DND-41 (cell line): ENCODE data around the gene CXCL5.

ENCODE experiments used
- ATAC-seq: fragments of 200-7000 bp; cut with Tn5 transposase; 3 replicates; pipeline ENCODE4 v1.9.1; 2021; ENCODE audit warnings: low read depth; ENCODE audit not compliant: insufficient read depth
- DNase-seq: peaks from one replicate; pipeline ENCODE4 v3.0.0-alpha.2; 2020
- H2AFZ ChIP-seq: 2 replicates; pipeline ENCODE4 v1.6.0; 2012; ENCODE audit warnings: low read depth, low read length
- H3K27ac ChIP-seq: 2 replicates; pipeline ENCODE4 v1.5.1; 2012; ENCODE audit warnings: low read length, inconsistent platforms
- H3K27me3 ChIP-seq: fragments of 200-600 bp; sonication (generic); 2 replicates; pipeline ENCODE4 v1.6.0; 2012; ENCODE audit warnings: low read length, mild to moderate bottlenecking, inconsistent platforms; ENCODE audit not compliant: insufficient read depth, poor library complexity
- H3K36me3 ChIP-seq: 2 replicates; pipeline ENCODE4 v1.5.1; 2012; ENCODE audit warnings: low read length, inconsistent platforms; ENCODE audit not compliant: insufficient read depth
- H3K4me1 ChIP-seq: 2 replicates; pipeline ENCODE4 v1.5.1; 2012; ENCODE audit warnings: mild to moderate bottlenecking, low read length; ENCODE audit not compliant: insufficient read depth
- H3K4me2 ChIP-seq: 2 replicates; pipeline ENCODE4 v1.6.0; 2012; ENCODE audit warnings: mild to moderate bottlenecking, moderate library complexity, low read length, inconsistent platforms; ENCODE audit not compliant: insufficient read depth
- H3K4me3 ChIP-seq, 2 experiments: fragments of 200-600 bp in 1 of 2; shearing (Covaris generic) in 1 of 2; 2 replicates each; pipeline ENCODE4 v1.5.1; 2012 to 2016; ENCODE audit warnings: inconsistent platforms in 2 of 2, low read length in 2 of 2, mild to moderate bottlenecking in 2 of 2, low read depth in 1 of 2, moderate library complexity in 1 of 2
- H3K79me2 ChIP-seq: 2 replicates; pipeline ENCODE4 v1.6.0; 2012; ENCODE audit warnings: low read length, inconsistent platforms; ENCODE audit not compliant: insufficient read depth
- H3K9ac ChIP-seq: 2 replicates; pipeline ENCODE4 v1.6.0; 2012; ENCODE audit warnings: low read depth, mild to moderate bottlenecking, inconsistent platforms, low read length, moderate library complexity
- H3K9me3 ChIP-seq: 2 replicates; pipeline ENCODE4 v1.5.1; 2012; ENCODE audit warnings: low read length, moderate library complexity, mild to moderate bottlenecking, inconsistent platforms; ENCODE audit not compliant: insufficient read depth, severe bottlenecking
- H4K20me1 ChIP-seq: 2 replicates; pipeline ENCODE4 v1.6.0; 2012; ENCODE audit warnings: low read length; ENCODE audit not compliant: insufficient read depth
- EZH2 ChIP-seq: IDR thresholded peaks from 3 replicates; pipeline ENCODE4 v1.6.1; 2012; ENCODE audit warnings: borderline replicate concordance, low read depth, mild to moderate bottlenecking, moderate library complexity, low read length, inconsistent platforms; ENCODE audit not compliant: severe bottlenecking
- TF ChIP-seq, protein P1 (sequence below): IDR thresholded peaks from 2 replicates; pipeline ENCODE4 v1.5.1; 2012; ENCODE audit warnings: borderline replicate concordance, low read length, moderate library complexity, mild to moderate bottlenecking; ENCODE audit not compliant: poor library complexity, severe bottlenecking; ENCODE audit errors: extremely low read depth

Gene CXCL5

DNA sequence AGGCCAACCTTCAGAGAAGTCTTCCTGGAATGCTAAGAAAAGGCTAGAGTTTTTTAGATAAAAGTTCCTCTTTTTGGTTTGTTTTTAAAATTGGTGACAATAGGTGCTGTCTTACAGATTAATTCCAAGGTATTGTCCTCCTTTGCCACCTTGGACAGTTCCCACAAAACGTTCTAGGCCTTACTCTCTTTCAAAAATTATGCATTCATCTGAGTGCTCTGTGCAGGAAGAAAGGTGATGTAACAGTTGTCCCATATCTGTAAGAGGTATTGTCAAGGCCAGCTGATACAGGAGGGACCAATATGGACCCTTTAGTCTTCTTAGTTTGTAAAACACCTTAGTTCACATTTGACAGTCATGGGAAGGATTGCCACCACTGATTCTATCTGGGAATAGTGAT is 15.9 kb upstream of the CXCL5 start:
- no peak overlapping the region for H3K4me2 ChIP-seq
- H4K20me1 ChIP-seq, result no peaks in the 10 kb centered on the region
- TF ChIP-seq EZH2, result no peak
- TF ChIP-seq, protein P1, sequence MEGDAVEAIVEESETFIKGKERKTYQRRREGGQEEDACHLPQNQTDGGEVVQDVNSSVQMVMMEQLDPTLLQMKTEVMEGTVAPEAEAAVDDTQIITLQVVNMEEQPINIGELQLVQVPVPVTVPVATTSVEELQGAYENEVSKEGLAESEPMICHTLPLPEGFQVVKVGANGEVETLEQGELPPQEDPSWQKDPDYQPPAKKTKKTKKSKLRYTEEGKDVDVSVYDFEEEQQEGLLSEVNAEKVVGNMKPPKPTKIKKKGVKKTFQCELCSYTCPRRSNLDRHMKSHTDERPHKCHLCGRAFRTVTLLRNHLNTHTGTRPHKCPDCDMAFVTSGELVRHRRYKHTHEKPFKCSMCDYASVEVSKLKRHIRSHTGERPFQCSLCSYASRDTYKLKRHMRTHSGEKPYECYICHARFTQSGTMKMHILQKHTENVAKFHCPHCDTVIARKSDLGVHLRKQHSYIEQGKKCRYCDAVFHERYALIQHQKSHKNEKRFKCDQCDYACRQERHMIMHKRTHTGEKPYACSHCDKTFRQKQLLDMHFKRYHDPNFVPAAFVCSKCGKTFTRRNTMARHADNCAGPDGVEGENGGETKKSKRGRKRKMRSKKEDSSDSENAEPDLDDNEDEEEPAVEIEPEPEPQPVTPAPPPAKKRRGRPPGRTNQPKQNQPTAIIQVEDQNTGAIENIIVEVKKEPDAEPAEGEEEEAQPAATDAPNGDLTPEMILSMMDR, result no peak
- H3K4me3 ChIP-seq, result no peak overlapping the region
- no peaks in the 10 kb centered on the region for H3K36me3 ChIP-seq
- H3K4me1 ChIP-seq, result peaks cover 27% of the 10 kb centered on the region
- no peak for DNase-seq
- no peak overlapping the region for H2AFZ ChIP-seq
- H3K79me2 ChIP-seq, result no peaks in the 10 kb centered on the region
- no peak overlapping the region for H3K9ac ChIP-seq
- H3K27ac ChIP-seq, result no peak overlapping the region
- H3K9me3 ChIP-seq, result no peaks in the 10 kb centered on the region
- H3K27me3 ChIP-seq, result no peaks in the 10 kb centered on the region
- no peak for ATAC-seq

DNA sequence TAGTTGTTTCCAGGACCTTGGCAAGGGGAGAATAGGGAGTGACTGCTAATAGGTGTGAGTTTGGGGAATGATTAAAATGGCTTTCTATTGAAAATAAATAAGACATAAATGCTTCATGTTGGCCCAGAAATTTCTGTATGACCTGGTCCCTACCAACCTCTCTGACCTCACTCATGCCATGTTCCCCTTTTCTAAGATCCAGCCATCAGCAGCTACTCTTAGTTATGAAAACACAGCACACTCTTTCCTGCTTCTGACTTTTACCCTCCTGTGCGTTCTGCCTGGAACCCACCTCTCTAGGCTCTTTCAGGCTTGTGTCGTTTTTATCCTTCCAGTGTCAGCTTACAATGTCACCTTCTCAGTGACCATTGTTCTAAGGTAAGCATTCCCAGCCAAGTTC is 14.8 kb upstream of the CXCL5 start:
- Histone ChIP-seq H3K4me1 (peaks cover 27% of the 10 kb centered on the region), H3K9ac (no peak overlapping the region), H3K36me3 (no peaks in the 10 kb centered on the region), H2AFZ (no peak overlapping the region), H3K27me3 (no peaks in the 10 kb centered on the region), H3K4me3 (no peak overlapping the region), H3K4me2 (no peak overlapping the region), H3K79me2 (no peaks in the 10 kb centered on the region), H3K9me3 (no peaks in the 10 kb centered on the region), H3K27ac (no peak overlapping the region), H4K20me1 (no peaks in the 10 kb centered on the region)
- ATAC-seq (no peak), DNase-seq (no peak)
- no peak for TF ChIP-seq EZH2
- TF ChIP-seq, protein P1, result no peak

DNA sequence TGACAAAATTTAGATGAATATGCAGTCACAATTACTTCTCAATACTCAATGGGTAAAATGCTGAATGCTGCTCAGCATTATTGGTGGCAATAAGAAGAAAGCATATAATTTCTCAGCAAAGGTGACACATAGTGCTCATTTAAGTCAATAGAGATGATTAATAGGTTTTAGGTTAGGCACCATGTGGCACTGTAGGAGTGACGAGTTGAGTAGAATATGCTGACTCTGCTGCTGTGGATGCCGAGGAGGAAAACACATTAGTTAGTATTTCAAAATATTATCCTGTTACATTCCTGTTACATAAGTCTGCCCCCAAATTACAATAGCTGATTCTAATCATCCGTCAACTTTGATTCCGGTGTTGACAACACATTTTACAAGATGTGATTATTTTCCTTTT is 13.7 kb upstream of the CXCL5 start:
- no peaks in the 10 kb centered on the region for H3K79me2 ChIP-seq
- no peak for TF ChIP-seq EZH2
- no peak overlapping the region for H3K4me3 ChIP-seq
- no peaks in the 10 kb centered on the region for H3K36me3 ChIP-seq
- ATAC-seq (no peak), DNase-seq (no peak)
- no peaks in the 10 kb centered on the region for H4K20me1 ChIP-seq
- H3K9ac ChIP-seq, result no peak overlapping the region
- no peaks in the 10 kb centered on the region for H3K9me3 ChIP-seq
- no peak overlapping the region for H3K4me2 ChIP-seq
- no peak overlapping the region for H3K27ac ChIP-seq
- no peak overlapping the region for H2AFZ ChIP-seq
- no peaks in the 10 kb centered on the region for H3K27me3 ChIP-seq
- H3K4me1 ChIP-seq, result peaks cover 26% of the 10 kb centered on the region

DNA sequence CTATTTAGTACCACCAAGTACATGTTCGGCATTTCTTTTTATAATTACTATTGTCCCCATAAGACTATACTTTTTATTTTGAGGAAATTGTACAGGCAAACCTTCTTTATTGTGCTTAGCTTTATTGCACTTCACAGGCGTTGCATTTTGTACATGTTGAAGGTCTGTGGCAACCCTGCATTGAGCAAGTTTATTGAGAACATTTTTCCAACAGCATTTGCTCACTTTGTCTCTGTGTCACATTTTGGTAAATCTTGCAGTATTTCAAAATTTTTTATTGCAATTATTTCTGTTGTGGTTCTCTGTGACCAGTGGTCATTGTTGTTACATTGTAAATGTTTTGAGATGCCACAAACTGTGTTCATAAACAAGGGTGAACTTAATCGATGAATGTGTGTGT is 10.8 kb upstream of the CXCL5 start:
- H3K4me2 ChIP-seq, result no peak overlapping the region
- H3K9me3 ChIP-seq, result no peaks in the 10 kb centered on the region
- H3K27ac ChIP-seq, result no peak overlapping the region
- no peaks in the 10 kb centered on the region for H3K79me2 ChIP-seq
- H3K9ac ChIP-seq, result no peak overlapping the region
- no peaks in the 10 kb centered on the region for H3K27me3 ChIP-seq
- H2AFZ ChIP-seq, result no peak overlapping the region
- H3K4me1 ChIP-seq, result no peaks in the 10 kb centered on the region
- H4K20me1 ChIP-seq, result no peaks in the 10 kb centered on the region
- ATAC-seq (no peak), DNase-seq (no peak)
- H3K4me3 ChIP-seq, result no peak overlapping the region
- TF ChIP-seq, protein P1, result no peak
- no peak for TF ChIP-seq EZH2
- no peaks in the 10 kb centered on the region for H3K36me3 ChIP-seq
